H1 (cell line): ENCODE results near the gene PFDN1. TPM values are rescaled to one million over a fixed set of nuclear protein-coding genes. Genes with fewer than 3 reads are reported as not detected.

Experiments used
- BACH1 ChIP-seq: IDR thresholded peaks from 2 replicates; pipeline ENCODE4 v1.6.1; 2012; ENCODE audit warnings: low read length, improper control_type of control experiment
- CHD7 ChIP-seq: fragments of 300-600 bp; sonication (generic); IDR thresholded peaks from 2 replicates; pipeline ENCODE4 v1.7.1; 2012; ENCODE audit warnings: low read length, moderate library complexity, mild to moderate bottlenecking, inconsistent platforms; ENCODE audit not compliant: insufficient replicate concordance
- CTBP2 ChIP-seq: IDR thresholded peaks from 2 replicates; pipeline ENCODE4 v1.7.0; 2011; ENCODE audit warnings: borderline replicate concordance, mild to moderate bottlenecking, moderate library complexity, mixed read lengths, low read length; ENCODE audit not compliant: insufficient read depth, insufficient read length
- RFX5 ChIP-seq: IDR thresholded peaks from 2 replicates; pipeline ENCODE4 v1.6.1; 2011; ENCODE audit warnings: low read depth, low read length, improper control_type of control experiment, borderline replicate concordance
- USF2 ChIP-seq: IDR thresholded peaks from 2 replicates; pipeline ENCODE4 v1.6.1; 2011; ENCODE audit warnings: low read length, improper control_type of control experiment
- polyA plus RNA-seq, 7 experiments: library from polyadenylated mRNA; depleted of rRNA in 3 of 7; stranded (reverse) in 5 of 7; unstranded in 2 of 7; fragments of >200 nt in 5 of 7; fragments of 200-250 nt in 2 of 7; gene quantifications; 1 replicate in 5 of 7; 2 replicates in 1 of 7; 4 replicates in 1 of 7; pipeline versions ENCODE4 v1.2.1 to v1.2.3, GENCODE V29; 2011 to 2013; ENCODE audit warnings: missing spikeins in 2 of 7, mixed read lengths in 2 of 7
- total RNA-seq: library from RNA; stranded (reverse); fragmentation: NEBNext Ultra II Directional; extraction: Animal tissue kit (Norgen Biotek cat#: 25700); gene quantifications from 2 replicates; pipeline ENCODE4 v1.2.1, GENCODE V29; 2021

Gene PFDN1
- total and polyA plus RNA-seq, 2 of the 8 experiments (the other 6 are each of a cell fraction or from before 2014, with no cell fraction given) = 53.0 to 89.6 TPM

DNA sequence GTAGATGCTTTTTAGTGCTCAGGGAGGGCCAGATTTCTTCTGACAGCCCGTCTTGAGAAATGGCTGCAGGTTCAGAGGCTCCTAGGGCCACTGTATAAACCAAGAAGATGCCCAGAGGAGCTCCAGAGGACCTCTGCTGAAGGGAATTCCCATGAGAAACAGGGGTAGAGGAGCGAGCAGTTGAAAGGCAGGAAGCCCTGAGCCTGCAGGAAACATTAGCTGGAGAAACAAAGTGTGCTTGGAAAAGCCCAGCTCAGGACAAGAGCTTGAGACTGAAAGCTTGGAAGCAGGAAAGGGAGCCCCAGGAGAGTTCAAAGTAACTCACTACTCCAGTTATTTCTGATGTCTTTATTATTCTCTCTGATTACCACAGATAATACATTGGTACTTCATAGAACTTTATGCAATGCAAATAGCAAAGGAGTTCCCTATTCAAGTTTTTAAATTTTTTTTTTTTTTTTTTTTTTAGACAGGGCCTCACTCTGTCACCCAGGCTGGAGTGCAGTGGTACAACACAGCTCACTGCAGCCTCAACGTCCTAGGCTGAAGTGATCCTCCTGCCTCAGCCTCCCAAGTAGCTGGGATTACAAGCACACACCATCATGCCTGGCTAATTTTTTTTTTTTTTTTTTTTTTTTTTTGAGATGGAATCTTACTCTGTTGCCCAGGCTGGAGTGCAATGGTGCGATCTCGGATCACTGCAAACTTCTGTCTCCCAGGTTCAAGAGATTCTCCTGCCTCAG, 27.0 kb upstream of the PFDN1 start (continued):
- TF ChIP-seq CHD7 = no peak
- no peak for TF ChIP-seq CTBP2
- no peak for TF ChIP-seq USF2
- TF ChIP-seq RFX5 = no peak
- TF ChIP-seq BACH1 = no peak
